ENCODE data around the gene ABLIM3.
A peak's percentile ranks its signal among the peaks of the same experiment; 100 is the strongest.

The ABLIM3 gene

GRCh38 chr5:149141224-149141956 lies at the start of gene ABLIM3:
TSS of gene ABLIM3 (plus strand) at chr5:149141493. CDS start at chr5:149142096, 603 bp downstream.
- DNase-seq: peak; percentile 44 to 69

GRCh38 chr5:149093625-149094024 lies 47.7 kb upstream of the ABLIM3 start:
- no peak for DNase-seq

- DNase-seq: no peak
Measured at GRCh38 chr5:149094996-149095395, 46.3 kb upstream of the ABLIM3 start.

DNA sequence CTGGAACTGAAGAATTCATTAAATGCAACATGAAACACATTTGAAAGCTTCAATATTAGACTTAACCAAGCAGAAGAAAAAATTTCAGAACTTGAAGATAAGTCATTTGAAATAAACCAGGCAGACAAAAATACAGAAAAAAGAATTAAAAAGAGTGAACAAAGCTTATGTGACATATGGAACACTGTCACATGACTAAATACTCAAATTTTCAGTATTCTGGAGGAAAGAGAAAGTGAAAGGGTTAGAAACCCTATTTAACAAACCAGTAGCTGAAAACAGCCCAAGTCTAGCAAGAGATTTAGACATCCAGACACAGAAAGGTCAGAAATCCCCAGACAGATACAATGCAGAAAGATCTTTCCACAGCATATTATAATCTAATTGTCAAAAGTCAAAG lies 41.4 kb upstream of the ABLIM3 start:
- DNase-seq: no peak

GRCh38 chr5:149100331-149100730 lies 41.0 kb upstream of the ABLIM3 start:
- no peak for DNase-seq

DNA sequence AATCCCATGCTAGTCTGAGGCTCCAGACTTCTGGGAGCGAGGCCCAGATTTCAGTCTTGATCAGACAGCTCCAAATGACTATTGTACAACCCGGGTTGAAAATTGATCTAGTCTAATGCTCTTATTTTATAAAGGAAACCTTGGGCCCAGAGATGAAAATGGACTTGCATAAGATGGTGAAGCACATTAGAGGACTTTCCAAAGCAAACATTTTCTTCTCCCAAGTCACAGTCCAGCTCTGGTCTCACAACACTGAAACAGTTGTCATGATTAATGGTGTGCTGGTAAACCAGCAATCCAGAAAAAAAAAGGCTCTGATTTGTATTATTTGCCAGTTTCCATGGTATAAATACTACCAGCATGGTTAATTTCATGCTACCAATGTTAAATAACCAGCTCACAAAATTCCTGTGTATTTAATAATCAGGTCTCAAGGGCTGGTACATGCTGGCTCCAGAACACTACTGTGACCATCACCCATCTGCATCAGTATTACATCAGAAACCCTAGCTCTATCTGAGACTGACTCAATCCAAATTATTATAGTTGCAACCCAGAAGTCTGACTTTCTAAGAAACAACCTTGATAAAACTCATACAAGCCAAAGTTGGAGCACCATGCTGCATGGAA lies 32.5 kb upstream of the ABLIM3 start:
- no peak for DNase-seq

DNA sequence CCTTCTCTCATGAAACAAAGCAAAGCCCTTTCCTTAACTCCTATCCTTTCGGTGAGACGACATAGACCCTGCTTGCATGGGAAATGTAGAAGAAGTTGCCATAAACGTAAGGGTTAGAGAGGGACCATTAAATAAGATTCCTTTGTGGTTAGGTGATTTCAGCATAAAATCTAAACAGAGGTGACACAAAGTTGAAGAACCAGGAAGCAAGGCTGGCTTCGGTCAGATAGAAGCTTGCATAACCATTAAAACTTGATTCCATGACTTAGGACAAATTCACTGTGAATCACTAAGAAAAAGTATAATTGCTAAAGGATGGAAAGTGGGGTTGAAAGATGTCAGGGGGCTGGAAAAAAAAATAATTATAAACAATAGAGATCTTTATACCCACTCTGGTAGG lies 30.9 kb upstream of the ABLIM3 start:
- no peak for DNase-seq

- no peak for DNase-seq
Measured at GRCh38 chr5:149113669-149114068, 27.6 kb upstream of the ABLIM3 start.

- DNase-seq: peak; percentile 33 to 51
Measured at GRCh38 chr5:149114403-149115312, 26.6 kb upstream of the ABLIM3 start.

DNA sequence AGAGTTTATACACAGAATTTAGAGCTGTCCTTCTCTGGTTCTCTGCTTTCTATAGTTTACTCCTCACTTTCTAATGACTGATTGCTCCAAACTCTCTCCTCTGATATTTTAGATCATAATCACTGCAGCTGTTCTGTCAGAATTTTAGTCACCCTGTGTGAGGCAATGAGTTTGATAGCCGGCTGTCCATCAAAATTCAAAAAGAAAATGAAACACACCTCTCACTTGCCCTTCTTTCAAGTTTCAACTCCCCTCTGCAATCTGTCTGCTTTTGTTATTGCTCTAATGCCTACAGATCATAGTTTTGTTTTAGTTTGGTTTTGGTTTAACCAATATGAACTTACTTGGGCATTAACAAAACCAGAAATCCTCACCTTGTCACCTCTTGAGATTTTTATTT lies 23.3 kb upstream of the ABLIM3 start:
- no peak for DNase-seq

GRCh38 chr5:149118463-149118862 lies 22.8 kb upstream of the ABLIM3 start:
- no peak for DNase-seq

DNA sequence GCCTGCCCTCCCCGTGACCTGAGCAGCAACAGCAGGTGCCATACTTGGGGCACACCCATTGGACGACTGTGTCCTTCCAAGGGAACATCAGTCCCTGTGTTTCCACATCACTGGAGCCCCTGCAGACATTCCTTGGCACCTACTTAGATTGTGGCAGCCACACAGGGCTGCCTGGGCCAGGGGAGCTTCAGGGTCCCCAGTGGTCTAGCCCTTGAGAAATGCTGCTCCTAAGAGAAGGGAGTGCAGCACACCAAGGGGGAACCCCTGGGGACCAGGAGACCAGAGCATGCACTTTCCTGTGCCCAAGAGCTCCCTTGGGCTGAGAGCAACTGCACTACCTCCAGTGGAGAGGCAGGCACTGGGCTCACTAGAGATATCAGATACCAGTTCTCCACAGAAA lies 20.1 kb upstream of the ABLIM3 start:
- DNase-seq: no peak

DNA sequence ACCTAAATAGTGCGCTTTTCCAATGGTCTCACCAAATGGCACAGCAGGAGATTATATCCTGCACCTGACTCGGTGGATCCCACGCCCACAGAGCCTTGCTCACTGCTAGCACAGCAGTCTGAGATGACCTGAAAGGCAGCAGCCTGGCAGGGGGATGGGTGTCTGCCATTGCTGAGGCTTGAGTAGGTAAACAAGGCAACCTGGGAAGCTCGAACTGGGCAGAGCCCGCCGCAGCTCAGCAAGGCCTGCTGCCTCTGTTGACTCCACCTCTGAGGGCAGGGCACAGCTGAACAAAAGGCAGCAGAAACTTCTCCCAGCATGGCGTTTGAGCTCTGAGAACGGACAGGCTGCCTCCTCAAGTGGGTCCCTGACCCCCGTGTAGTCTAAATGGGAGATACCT lies 18.1 kb upstream of the ABLIM3 start:
- DNase-seq: no peak

- no peak for DNase-seq
Measured at GRCh38 chr5:149125386-149125891, 15.9 kb upstream of the ABLIM3 start.

DNA sequence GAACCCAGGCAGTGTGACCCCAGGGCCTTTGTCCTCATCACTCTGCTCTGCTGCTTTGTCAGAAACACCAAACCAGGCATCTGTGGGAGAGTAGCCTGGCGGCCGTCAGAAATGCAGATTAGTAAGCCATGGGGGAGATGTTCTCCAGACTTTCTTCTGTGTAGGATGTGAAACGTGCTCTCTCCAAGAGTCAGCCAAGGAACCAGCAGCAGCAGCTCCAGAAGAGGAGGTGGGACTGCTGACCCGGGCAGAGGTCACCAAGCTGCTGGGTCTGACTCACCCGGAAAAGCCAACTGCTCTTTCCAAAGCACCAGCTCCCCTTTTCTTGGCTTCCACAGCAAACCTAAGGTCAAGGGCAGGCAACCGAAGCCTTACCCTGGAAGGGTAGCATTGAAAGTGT lies 14.4 kb upstream of the ABLIM3 start:
- DNase-seq: no peak

- no peak for DNase-seq
Measured at GRCh38 chr5:149127394-149127955, 13.8 kb upstream of the ABLIM3 start.

DNA sequence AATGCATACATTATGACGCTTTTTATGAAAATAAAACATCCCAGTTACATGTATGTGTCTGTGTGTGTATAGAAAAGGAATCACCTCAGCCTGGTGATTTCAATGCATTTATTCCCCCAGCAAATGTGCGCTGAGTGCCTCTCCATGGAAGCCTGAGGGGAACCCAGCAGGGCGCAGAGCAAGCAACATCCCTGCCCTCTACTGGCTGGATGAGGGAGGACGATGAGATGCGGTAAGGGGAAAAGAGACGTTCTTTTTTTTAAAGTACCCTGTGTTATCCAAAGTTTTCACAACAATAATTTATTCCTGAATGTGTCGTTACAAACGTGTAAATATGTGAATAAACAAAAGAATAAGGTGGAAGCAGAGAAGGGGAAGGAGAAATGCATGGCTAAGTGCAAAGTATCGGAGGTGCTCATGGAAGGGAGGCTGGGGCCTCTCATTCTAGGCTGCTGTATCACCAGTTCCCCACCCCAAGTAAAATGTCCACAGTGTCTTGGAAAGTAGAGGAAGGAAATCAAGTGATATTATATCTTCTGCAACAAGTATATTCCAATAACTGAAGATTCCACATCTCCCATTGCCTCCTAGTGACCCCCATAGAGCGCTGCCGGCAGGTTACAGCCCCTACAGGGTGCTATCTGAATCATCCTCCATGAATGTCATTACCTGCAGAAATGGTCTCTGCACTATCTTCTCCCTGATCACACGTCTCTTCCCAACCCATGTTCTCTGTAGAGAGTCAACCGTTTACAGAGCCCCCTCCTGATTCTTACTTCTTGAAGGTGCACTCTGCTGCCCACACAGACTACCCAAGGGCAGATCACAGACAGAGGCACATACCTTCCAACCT lies 13.0 kb upstream of the ABLIM3 start:
- DNase-seq: no peak

DNA sequence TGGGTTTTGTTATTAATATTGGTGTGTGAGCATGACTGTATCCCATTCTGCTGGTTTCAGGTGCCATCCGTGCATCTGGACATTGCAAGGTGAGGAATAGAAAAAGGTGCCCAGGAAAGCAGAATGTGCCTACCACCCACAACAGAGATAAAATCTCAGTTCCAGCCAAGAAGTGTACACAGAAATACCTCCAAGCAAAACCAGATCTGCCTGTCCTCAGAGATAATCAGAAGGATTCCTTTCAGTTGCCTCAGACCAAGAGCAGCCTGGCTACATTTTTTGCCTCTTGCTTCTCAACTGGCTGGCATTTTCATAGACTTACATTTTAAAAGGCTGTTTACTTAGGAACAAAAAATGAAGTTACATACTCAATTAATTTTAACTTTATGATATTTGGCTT lies 12.1 kb upstream of the ABLIM3 start:
- DNase-seq: no peak

GRCh38 chr5:149130121-149130914 lies 11.0 kb upstream of the ABLIM3 start:
- no peak for DNase-seq

- DNase-seq: no peak
Measured at GRCh38 chr5:149132474-149132873, 8.8 kb upstream of the ABLIM3 start.
